HepG2 (cell line): ENCODE measurements around the gene ITIH2. TPM values are rescaled to one million over a fixed set of nuclear protein-coding genes. Genes with fewer than 3 reads are reported as not detected.

ENCODE experiments used
- ARNT ChIP-seq: fragments of 450-650 bp; IDR thresholded peaks from 2 replicates; pipeline ENCODE4 v1.6.1; 2017
- ARNTL ChIP-seq: sonication (generic); formaldehyde crosslinking; IDR thresholded peaks from 2 replicates; pipeline ENCODE4 v1.4.0; 2020; ENCODE audit warnings: mild to moderate bottlenecking, missing genetic modification reagents
- CHCHD3 ChIP-seq: sonication (generic); formaldehyde crosslinking; IDR thresholded peaks from 2 replicates; pipeline ENCODE4 v1.8.0; 2022; ENCODE audit warnings: mild to moderate bottlenecking, missing genetic modification reagents, moderate library complexity
- FOXP1 ChIP-seq, 2 experiments: fragments of 450-650 bp in 1 of 2; IDR thresholded peaks; 2 replicates each; pipeline ENCODE4 v1.6.1; 2017 to 2018; ENCODE audit warnings: antibody characterized with exemption in 1 of 2
- GFI1 ChIP-seq: sonication (generic); formaldehyde crosslinking; IDR thresholded peaks from 2 replicates; pipeline ENCODE4 v1.5.0; 2020; ENCODE audit warnings: missing genetic modification reagents, mild to moderate bottlenecking, borderline replicate concordance
- HMG20B ChIP-seq: conservative IDR thresholded peaks from 2 replicates; pipeline ENCODE4 v1.6.1; 2016; ENCODE audit warnings: missing genetic modification reagents, missing compliant biosample characterization
- IRF2 ChIP-seq: IDR thresholded peaks from 2 replicates; pipeline ENCODE4 v1.6.1; 2018; ENCODE audit warnings: missing genetic modification reagents, missing compliant biosample characterization
- JARID2 ChIP-seq: sonication (generic); formaldehyde crosslinking; IDR thresholded peaks from 2 replicates; pipeline ENCODE4 v1.8.1; 2023; ENCODE audit warnings: missing genetic modification reagents, inconsistent platforms; ENCODE audit not compliant: insufficient replicate concordance
- KMT2A ChIP-seq: sonication (generic); formaldehyde crosslinking; IDR thresholded peaks from 2 replicates; pipeline ENCODE4 v1.4.0; 2020; ENCODE audit warnings: missing genetic modification reagents
- MXD4 ChIP-seq: IDR thresholded peaks from 2 replicates; pipeline ENCODE4 v1.6.1; 2016; ENCODE audit warnings: mild to moderate bottlenecking, missing biosample characterization, missing genetic modification reagents
- NCOA2 ChIP-seq: sonication (generic); formaldehyde crosslinking; IDR thresholded peaks from 2 replicates; pipeline ENCODE4 v1.8.0; 2022; ENCODE audit warnings: inconsistent platforms
- POGZ ChIP-seq: sonication (generic); formaldehyde crosslinking; IDR thresholded peaks from 2 replicates; pipeline ENCODE4 v1.4.0; 2020; ENCODE audit warnings: mild to moderate bottlenecking, missing genetic modification reagents
- SIN3B ChIP-seq: fragments of 150-350 bp; IDR thresholded peaks from 2 replicates; pipeline ENCODE4 v1.6.1; 2014; ENCODE audit warnings: low read length
- SOX6 ChIP-seq, 2 experiments: fragments of 450-650 bp in 1 of 2; sonication (generic) in 1 of 2; formaldehyde crosslinking in 1 of 2; IDR thresholded peaks; 2 replicates each; pipeline versions ENCODE4 v1.4.0 to v1.6.1; 2017 to 2020; ENCODE audit warnings: antibody characterized with exemption in 1 of 2, mild to moderate bottlenecking in 1 of 2, missing genetic modification reagents in 1 of 2
- SRSF4 ChIP-seq: fragments of 200-400 bp; formaldehyde crosslinking; IDR thresholded peaks from one replicate; pipeline ENCODE4 v1.6.1; 2018; ENCODE audit warnings: mild to moderate bottlenecking, low read depth, low read length, moderate library complexity; ENCODE audit not compliant: poor library complexity, severe bottlenecking
- TBX3 ChIP-seq: fragments of 450-650 bp; IDR thresholded peaks from 2 replicates; pipeline ENCODE4 v1.6.1; 2017; ENCODE audit warnings: antibody characterized with exemption, mild to moderate bottlenecking, inconsistent platforms, borderline replicate concordance
- ZKSCAN5 ChIP-seq: sonication (generic); formaldehyde crosslinking; IDR thresholded peaks from 2 replicates; pipeline ENCODE4 v1.5.1; 2020; ENCODE audit warnings: mild to moderate bottlenecking, missing genetic modification reagents
- ZNF207 ChIP-seq: fragments of 450-650 bp; IDR thresholded peaks from 2 replicates; pipeline ENCODE4 v1.6.1; 2016; ENCODE audit warnings: antibody characterized with exemption, borderline replicate concordance
- ZNF326 ChIP-seq: sonication (generic); formaldehyde crosslinking; IDR thresholded peaks from 2 replicates; pipeline ENCODE4 v1.4.0; 2020; ENCODE audit warnings: missing genetic modification reagents, borderline replicate concordance
- ZNF430 ChIP-seq: sonication (generic); formaldehyde crosslinking; IDR thresholded peaks from 2 replicates; pipeline ENCODE4 v1.9.0; 2021; ENCODE audit warnings: mild to moderate bottlenecking, missing genetic modification reagents
- ZNF670 ChIP-seq: sonication (generic); formaldehyde crosslinking; IDR thresholded peaks from 2 replicates; pipeline ENCODE4 v1.8.0; 2022; ENCODE audit warnings: mild to moderate bottlenecking, missing genetic modification reagents, borderline replicate concordance
- ZNF713 ChIP-seq: sonication (generic); formaldehyde crosslinking; IDR thresholded peaks from 2 replicates; pipeline ENCODE4 v1.4.0; 2020; ENCODE audit warnings: mild to moderate bottlenecking, missing genetic modification reagents
- ZSCAN25 ChIP-seq: sonication (generic); formaldehyde crosslinking; IDR thresholded peaks from 2 replicates; pipeline ENCODE4 v1.8.0; 2022; ENCODE audit warnings: mild to moderate bottlenecking, missing genetic modification reagents
- polyA plus RNA-seq, 8 experiments: library from polyadenylated mRNA; depleted of rRNA in 3 of 8; stranded (reverse) in 7 of 8; unstranded in 1 of 8; fragments of >200 nt; fragmentation: Illumina TruSeq in 4 of 8; extraction: Trizol in 4 of 8; gene quantifications; 2 replicates each; pipeline versions ENCODE4 v1.2.1 to v1.2.3, GENCODE V29; 2011 to 2016; ENCODE audit warnings: low read depth in 4 of 8, missing spikeins in 1 of 8, mixed read lengths in 1 of 8; ENCODE audit not compliant: insufficient read depth in 1 of 8
- total RNA-seq, 5 experiments: library from RNA; depleted of rRNA; stranded (reverse); fragments of >200 nt; fragmentation: Illumina TruSeq; extraction: Trizol; gene quantifications; 2 replicates each; pipeline ENCODE4 v1.2.3, GENCODE V29; 2016; ENCODE audit warnings: low read depth in 1 of 5
- TF ChIP-seq, protein P1 (sequence below), 2 experiments: fragments of 450-650 bp in 1 of 2; sonication (generic) in 1 of 2; formaldehyde crosslinking; IDR thresholded peaks; 2 replicates each; pipeline versions ENCODE4 v1.5.0 to v1.8.0; 2020 to 2022; ENCODE audit warnings: mild to moderate bottlenecking in 1 of 2, missing genetic modification reagents in 1 of 2
- TF ChIP-seq, protein P2 (sequence below): sonication (generic); formaldehyde crosslinking; IDR thresholded peaks from 2 replicates; pipeline ENCODE4 v1.5.0; 2020; ENCODE audit warnings: missing genetic modification reagents
- TF ChIP-seq, protein P3 (sequence below): fragments of 450-650 bp; IDR thresholded peaks from 2 replicates; pipeline ENCODE4 v1.6.1; 2016
- TF ChIP-seq, protein P4 (sequence below): sonication (generic); formaldehyde crosslinking; IDR thresholded peaks from 2 replicates; pipeline ENCODE4 v1.4.0; 2020; ENCODE audit warnings: mild to moderate bottlenecking, missing genetic modification reagents

The ITIH2 gene
- total and polyA plus RNA-seq, 2 of the 13 experiments (the other 11 are each of a cell fraction or from before 2014, with no cell fraction given) = 1,197 to 1,427 TPM

DNA sequence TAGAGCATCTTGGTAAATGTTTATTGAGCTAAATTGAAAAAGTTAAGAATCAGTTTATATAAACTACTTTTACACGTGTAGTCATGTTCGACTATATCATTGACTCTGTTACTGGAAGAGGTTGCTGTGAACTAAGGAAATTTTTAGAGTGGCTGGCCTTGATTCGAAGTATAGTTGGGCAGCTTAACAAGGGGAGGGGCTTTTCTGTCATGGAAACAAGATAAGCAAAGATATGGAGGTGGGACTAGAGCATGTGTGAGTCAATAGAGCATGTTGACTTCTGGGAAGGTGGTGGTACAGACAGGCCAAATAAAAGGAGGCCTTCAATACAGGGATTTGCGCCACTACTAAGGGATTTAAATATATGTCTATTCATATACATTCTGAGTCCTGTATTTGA, 92.5 kb downstream of the ITIH2 start (continued):
- TF ChIP-seq FOXP1 (IDR thresholded peaks at IDR 0.05) (no peak), FOXP1 (CRISPR knock-in tag; IDR thresholded peaks at IDR 0.05) (peak; percentile 59), HMG20B (CRISPR knock-in tag) (no peak), SRSF4 (no peak), MXD4 (CRISPR knock-in tag) (peak; percentile 28; the same call in 1 of the 2 replicates), CHCHD3 (CRISPR knock-in tag) (no peak), ZNF207 (no peak), ZNF326 (CRISPR knock-in tag) (no peak), KMT2A (CRISPR knock-in tag) (no peak), TBX3 (peak; percentile 63; the same call in 1 of the 2 replicates), NCOA2 (peak; percentile 60), ZSCAN25 (no peak), SOX6 (IDR thresholded peaks at IDR 0.05) (no peak), SOX6 (CRISPR knock-in tag; IDR thresholded peaks at IDR 0.05) (0 out of 2 replicates have a peak, but pooled peaks have one; percentile 24), ARNTL (CRISPR knock-in tag) (no peak), ZKSCAN5 (CRISPR knock-in tag) (no peak), ZNF713 (no peak), IRF2 (peak; percentile 26; the same call in 1 of the 2 replicates), ZNF670 (CRISPR knock-in tag) (no peak), GFI1 (0 out of 2 replicates have a peak, but pooled peaks have one; percentile 43), JARID2 (CRISPR knock-in tag) (no peak), POGZ (CRISPR knock-in tag) (peak; percentile 41; the same call in 1 of the 2 replicates), SIN3B (no peak), ARNT (no peak), ZNF430 (CRISPR knock-in tag) (no peak)
- TF ChIP-seq, protein P1, sequence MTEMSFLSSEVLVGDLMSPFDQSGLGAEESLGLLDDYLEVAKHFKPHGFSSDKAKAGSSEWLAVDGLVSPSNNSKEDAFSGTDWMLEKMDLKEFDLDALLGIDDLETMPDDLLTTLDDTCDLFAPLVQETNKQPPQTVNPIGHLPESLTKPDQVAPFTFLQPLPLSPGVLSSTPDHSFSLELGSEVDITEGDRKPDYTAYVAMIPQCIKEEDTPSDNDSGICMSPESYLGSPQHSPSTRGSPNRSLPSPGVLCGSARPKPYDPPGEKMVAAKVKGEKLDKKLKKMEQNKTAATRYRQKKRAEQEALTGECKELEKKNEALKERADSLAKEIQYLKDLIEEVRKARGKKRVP (CRISPR knock-in tag; IDR thresholded peaks at IDR 0.05) = no peak
- TF ChIP-seq, protein P2, sequence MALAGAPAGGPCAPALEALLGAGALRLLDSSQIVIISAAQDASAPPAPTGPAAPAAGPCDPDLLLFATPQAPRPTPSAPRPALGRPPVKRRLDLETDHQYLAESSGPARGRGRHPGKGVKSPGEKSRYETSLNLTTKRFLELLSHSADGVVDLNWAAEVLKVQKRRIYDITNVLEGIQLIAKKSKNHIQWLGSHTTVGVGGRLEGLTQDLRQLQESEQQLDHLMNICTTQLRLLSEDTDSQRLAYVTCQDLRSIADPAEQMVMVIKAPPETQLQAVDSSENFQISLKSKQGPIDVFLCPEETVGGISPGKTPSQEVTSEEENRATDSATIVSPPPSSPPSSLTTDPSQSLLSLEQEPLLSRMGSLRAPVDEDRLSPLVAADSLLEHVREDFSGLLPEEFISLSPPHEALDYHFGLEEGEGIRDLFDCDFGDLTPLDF (CRISPR knock-in tag) = no peak
- TF ChIP-seq, protein P3, sequence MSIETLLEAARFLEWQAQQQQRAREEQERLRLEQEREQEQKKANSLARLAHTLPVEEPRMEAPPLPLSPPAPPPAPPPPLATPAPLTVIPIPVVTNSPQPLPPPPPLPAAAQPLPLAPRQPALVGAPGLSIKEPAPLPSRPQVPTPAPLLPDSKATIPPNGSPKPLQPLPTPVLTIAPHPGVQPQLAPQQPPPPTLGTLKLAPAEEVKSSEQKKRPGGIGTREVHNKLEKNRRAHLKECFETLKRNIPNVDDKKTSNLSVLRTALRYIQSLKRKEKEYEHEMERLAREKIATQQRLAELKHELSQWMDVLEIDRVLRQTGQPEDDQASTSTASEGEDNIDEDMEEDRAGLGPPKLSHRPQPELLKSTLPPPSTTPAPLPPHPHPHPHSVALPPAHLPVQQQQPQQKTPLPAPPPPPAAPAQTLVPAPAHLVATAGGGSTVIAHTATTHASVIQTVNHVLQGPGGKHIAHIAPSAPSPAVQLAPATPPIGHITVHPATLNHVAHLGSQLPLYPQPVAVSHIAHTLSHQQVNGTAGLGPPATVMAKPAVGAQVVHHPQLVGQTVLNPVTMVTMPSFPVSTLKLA = peak; percentile 70
- TF ChIP-seq, protein P4, sequence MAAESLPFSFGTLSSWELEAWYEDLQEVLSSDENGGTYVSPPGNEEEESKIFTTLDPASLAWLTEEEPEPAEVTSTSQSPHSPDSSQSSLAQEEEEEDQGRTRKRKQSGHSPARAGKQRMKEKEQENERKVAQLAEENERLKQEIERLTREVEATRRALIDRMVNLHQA (CRISPR knock-in tag) = no peak
